ENCODE measurements around the gene ADAM12.

GRCh38 chr10:126065751-126066377, 322.4 kb downstream of the ADAM12 start:
- TF ChIP-seq CTCF (IDR thresholded peaks at IDR 0.05; ENCODE audit: low read depth, low read length, missing input control): no peak
- no peak for TF ChIP-seq NR2F2 (IDR thresholded peaks at IDR 0.05)
- no peak for TF ChIP-seq RAD21 (IDR thresholded peaks at IDR 0.05)
- TF ChIP-seq TAF1 (conservative IDR thresholded peaks at IDR 0.05): no peak
- TF ChIP-seq JUND (IDR thresholded peaks at IDR 0.05): no peak
- TF ChIP-seq YY1 (IDR thresholded peaks at IDR 0.05): no peak
- no peak for TF ChIP-seq EGR1 (IDR thresholded peaks at IDR 0.05; ENCODE audit: low read depth in 2 of 2)
- no peak for TF ChIP-seq GABPA (IDR thresholded peaks at IDR 0.05 in 1 of 2, conservative IDR thresholded peaks at IDR 0.05 in 1 of 2)
- no peak for TF ChIP-seq FOXA1 (IDR thresholded peaks at IDR 0.05)
- no peak for TF ChIP-seq ZBTB33 (IDR thresholded peaks at IDR 0.05)
- no peak for TF ChIP-seq MAX (IDR thresholded peaks at IDR 0.05)
- no peak for TF ChIP-seq SP1 (IDR thresholded peaks at IDR 0.05)
- no peak for TF ChIP-seq ATF3 (IDR thresholded peaks at IDR 0.05)
- TF ChIP-seq REST (IDR thresholded peaks at IDR 0.05): no peak

Data from liver (tissue), 3 donors.